Cardiac muscle cell (in vitro differentiated cells and primary cell): ENCODE data around the gene BATF3. TPM values are rescaled to one million over a fixed set of nuclear protein-coding genes. Genes with fewer than 3 reads are reported as not detected.

ENCODE experiments used
- DNase-seq, 2 donors: peaks; one replicate each; pipeline versions ENCODE4 v3.0.0 to v3.0.0-alpha.2; 2010 to 2017; ENCODE audit warnings: low read depth in 1 of 2, low spot score in 1 of 2
- H3K27ac ChIP-seq: fragments of 200-600 bp; sonication (generic); 2 replicates; pipeline ENCODE4 v1.5.1; 2016
- H3K27me3 ChIP-seq: fragments of 200-600 bp; sonication (generic); 2 replicates; pipeline ENCODE4 v1.6.0; 2016; ENCODE audit warnings: control low read depth
- H3K36me3 ChIP-seq: fragments of 200-600 bp; sonication (generic); 2 replicates; pipeline ENCODE4 v1.5.1; 2016; ENCODE audit warnings: control low read depth
- H3K4me1 ChIP-seq: fragments of 200-600 bp; sonication (generic); 2 replicates; pipeline ENCODE4 v1.8.1; 2017; ENCODE audit warnings: low read depth, mild to moderate bottlenecking, mixed run types
- H3K4me3 ChIP-seq: fragments of 200-600 bp; sonication (generic); 2 replicates; pipeline ENCODE4 v1.5.1; 2016; ENCODE audit warnings: mild to moderate bottlenecking
- H3K9me3 ChIP-seq: fragments of 200-600 bp; sonication (generic); 2 replicates; pipeline ENCODE4 v1.5.1; 2017; ENCODE audit warnings: low read depth, mild to moderate bottlenecking, control low read depth
- CTCF ChIP-seq: IDR thresholded peaks from 2 replicates; pipeline ENCODE4 v1.5.1; 2012; ENCODE audit warnings: low read depth, mild to moderate bottlenecking, low read length
- polyA plus RNA-seq: library from polyadenylated mRNA; unstranded; fragments of >200 nt; fragmentation: Nextera tagmentation; extraction: Ambion mirVana; gene quantifications from 2 replicates; pipeline ENCODE4 v1.2.1, GENCODE V29; 2016
- total RNA-seq: library from RNA; depleted of rRNA; stranded (reverse); fragments of >200 nt; gene quantifications from 2 replicates; pipeline ENCODE4 v1.2.3, GENCODE V29; 2016

BATF3 gene
- total RNA-seq (1.6 and 1.8 TPM in 2 replicates), polyA plus RNA-seq (1.7 and 1.8 TPM in 2 replicates)

GRCh38 chr1:212699625-212700222 lies at the start of gene BATF3:
Gene BATF3 (minus strand): TSS chr1:212699840. CDS start chr1:212699762, 78 bp downstream.
- H3K9me3 ChIP-seq, result no peaks in the 10 kb centered on the region
- H3K4me3 ChIP-seq, result peak within 1 kb of the TSS; percentile 36
- DNase-seq, result peak in 1 of 2 donors; percentile 58
- no peak for TF ChIP-seq CTCF
- no peak within 1 kb of the TSS for H3K27ac ChIP-seq
- no peaks in the 10 kb centered on the region for H3K4me1 ChIP-seq
- H3K36me3 ChIP-seq, result no peaks in the 10 kb centered on the region
- H3K27me3 ChIP-seq, result peaks cover 84% of the 10 kb centered on the region

GRCh38 chr1:212746546-212746945 lies 46.9 kb upstream of the BATF3 start:
- TF ChIP-seq CTCF, result no peak
- Histone ChIP-seq H3K9me3 (no peaks in the 10 kb centered on the region), H3K4me1 (no peaks in the 10 kb centered on the region), H3K27ac (no peak overlapping the region), H3K4me3 (no peak overlapping the region), H3K36me3 (no peaks in the 10 kb centered on the region), H3K27me3 (no peaks in the 10 kb centered on the region)
- DNase-seq, result no peak

GRCh38 chr1:212745303-212745702 lies 45.7 kb upstream of the BATF3 start:
- no peak for TF ChIP-seq CTCF
- H3K27me3 ChIP-seq, result no peaks in the 10 kb centered on the region
- no peaks in the 10 kb centered on the region for H3K9me3 ChIP-seq
- no peaks in the 10 kb centered on the region for H3K36me3 ChIP-seq
- H3K27ac ChIP-seq, result no peak overlapping the region
- DNase-seq, result no peak
- H3K4me1 ChIP-seq, result no peaks in the 10 kb centered on the region
- no peak overlapping the region for H3K4me3 ChIP-seq

- Histone ChIP-seq H3K27me3 (no peaks in the 10 kb centered on the region), H3K4me3 (no peak overlapping the region), H3K27ac (no peak overlapping the region), H3K4me1 (no peaks in the 10 kb centered on the region), H3K36me3 (no peaks in the 10 kb centered on the region), H3K9me3 (no peaks in the 10 kb centered on the region)
- no peak for TF ChIP-seq CTCF
- DNase-seq, result no peak
Measured at GRCh38 chr1:212743901-212744475, 44.3 kb upstream of the BATF3 start.

- Histone ChIP-seq H3K27ac (no peak overlapping the region), H3K27me3 (no peaks in the 10 kb centered on the region), H3K4me1 (no peaks in the 10 kb centered on the region), H3K9me3 (no peaks in the 10 kb centered on the region), H3K4me3 (no peak overlapping the region), H3K36me3 (no peaks in the 10 kb centered on the region)
- DNase-seq, result peak in 1 of 2 donors; percentile 22
- no peak for TF ChIP-seq CTCF
Measured at GRCh38 chr1:212738330-212738729, 38.7 kb upstream of the BATF3 start.
